GM21526 (cell line): Measurements from ENCODE around the gene DPH1.
"Not testable (repeated sequence)": the region's sequence is repeated elsewhere in the genome, so short reads cannot be mapped to it uniquely, and the experiment has no call there.

Experiments used
- ATAC-seq: cut with Tn5 transposase; IDR thresholded peaks from one replicate; pipeline ENCODE4 v1.9.1; 2021; ENCODE audit warnings: moderate library complexity; ENCODE audit not compliant: unreplicated experiment, low FRiP score

The DPH1 gene

GRCh38 chr17:2029911-2030778 lies at the start of gene DPH1:
Gene DPH1 (plus strand): TSS chr17:2030153. CDS start chr17:2030170, 17 bp downstream.
- peak; percentile 58 for ATAC-seq

GRCh38 chr17:1980665-1981250 lies 49.2 kb upstream of the DPH1 start:
- no peak for ATAC-seq

GRCh38 chr17:1982793-1983366 lies 47.1 kb upstream of the DPH1 start:
- ATAC-seq = not testable (repeated sequence)

- no peak for ATAC-seq
Measured at GRCh38 chr17:1985093-1985492, 44.9 kb upstream of the DPH1 start.

- no peak for ATAC-seq
Measured at GRCh38 chr17:1985686-1986085, 44.3 kb upstream of the DPH1 start.

- ATAC-seq = no peak
Measured at GRCh38 chr17:1986783-1987451, 43.0 kb upstream of the DPH1 start.

GRCh38 chr17:1989135-1989534 lies 40.8 kb upstream of the DPH1 start:
- ATAC-seq = no peak

- no peak for ATAC-seq
Measured at GRCh38 chr17:1992541-1992940, 37.4 kb upstream of the DPH1 start.

GRCh38 chr17:1994707-1995106 lies 35.2 kb upstream of the DPH1 start:
- ATAC-seq = no peak

GRCh38 chr17:1995321-1995892 lies 34.5 kb upstream of the DPH1 start:
- ATAC-seq = no peak

GRCh38 chr17:1995907-1996799 lies 33.8 kb upstream of the DPH1 start:
- ATAC-seq = no peak

GRCh38 chr17:1996800-1997288 lies 33.1 kb upstream of the DPH1 start:
- ATAC-seq = no peak

GRCh38 chr17:1997289-1997926 lies 32.5 kb upstream of the DPH1 start:
- no peak for ATAC-seq

GRCh38 chr17:1997927-1998742 lies 31.8 kb upstream of the DPH1 start:
- no peak for ATAC-seq

GRCh38 chr17:1999557-2000251 lies 30.2 kb upstream of the DPH1 start:
- ATAC-seq = no peak

- no peak for ATAC-seq
Measured at GRCh38 chr17:2002767-2003329, 27.1 kb upstream of the DPH1 start.

- ATAC-seq = no peak
Measured at GRCh38 chr17:2003525-2003924, 26.4 kb upstream of the DPH1 start.
